ENCODE data around the gene GATAD2A. TPM values are rescaled to one million over a fixed set of nuclear protein-coding genes. Genes with fewer than 3 reads are reported as not detected.

Gene GATAD2A
- total and polyA plus RNA-seq, 9 of the 15 experiments (the other 6 are each of a cell fraction or from before 2014, with no cell fraction given) = 2.4 to 226 (median 44.2) TPM

GRCh38 chr19:19466201-19466600, 60.7 kb downstream of the GATAD2A start:
- H3K27me3 ChIP-seq (ENCODE audit: control insufficient read depth in 2 of 2, insufficient read depth in 2 of 2, low read length in 2 of 2) = no peaks in the 10 kb centered on the region

More at GRCh38 chr19:19466201-19466600, 60.7 kb downstream of the GATAD2A start:
- no peak overlapping the region for H3K4me3 ChIP-seq
- peaks cover 72% of the 10 kb centered on the region for H3K36me3 ChIP-seq (ENCODE audit: control insufficient read depth, insufficient read depth, low read length)
- no peak overlapping the region for H3K9ac ChIP-seq (ENCODE audit: insufficient read depth in 1 of 2, low read depth in 2 of 2, low read length in 2 of 2)
- intact Hi-C loops (cut with micrococcal nuclease) = no loop called here
- BruUV-seq (replicated peaks) = no TSS peak
- no peak overlapping the region for H2AFZ ChIP-seq (ENCODE audit: low read depth, low read length)
- H3K27ac ChIP-seq (ENCODE audit: extremely low read depth, low read depth, low read length) = no peak overlapping the region
- WGBS (ENCODE audit: insufficient coverage, low coverage, missing lambda C conversion rate) = 91% methylated on average over 6 of the region's 6 CpGs
- H3K9me3 ChIP-seq (replicated peaks; ENCODE audit: control insufficient read depth, insufficient read depth, low read depth, low read length) = peaks cover 15% of the 10 kb centered on the region
- H3K4me1 ChIP-seq (replicated peaks in 1 of 2; ENCODE audit: control insufficient read depth in 2 of 2, insufficient read depth in 2 of 2, low read length in 2 of 2) = peaks cover 13 to 30% of the 10 kb centered on the region in 2 experiments
- no peak overlapping the region for H3K4me2 ChIP-seq (ENCODE audit: insufficient read depth, low read length)
- peaks cover 93% of the 10 kb centered on the region for H3K79me2 ChIP-seq (ENCODE audit: control insufficient read depth, insufficient read depth, low read length)
- ChIA-PET CTCF (ENCODE audit: low intra/inter-chr PET ratio) (no interaction called here), POLR2A (interaction anchor here (0.6 kb wide), 1 partner anchor 49 kb away, joined by 3 read pairs; no protein-coding TSS in a partner anchor)
- peaks cover 11% of the 10 kb centered on the region; the same call in 1 of the 2 replicates for H4K20me1 ChIP-seq (replicated peaks; ENCODE audit: control insufficient read depth, insufficient read depth, low read length)
- no peak for TF ChIP-seq HES1 (IDR thresholded peaks at IDR 0.05; ENCODE audit: low read depth)
- TF ChIP-seq TCF15 (CRISPR knock-in tag; IDR thresholded peaks at IDR 0.05) = no peak
- ATAC-seq (no peak), FAIRE-seq (no peak), DNase-seq (ENCODE audit: extremely low read depth in 1 of 4, low spot score in 3 of 4) (no peak)
- H3K9me1 ChIP-seq (ENCODE audit: control insufficient read depth, insufficient read depth, low read length) = peaks cover 8% of the 10 kb centered on the region
- in situ Hi-C loops (cut with MboI) = no loop called here
